ENCODE data around the gene HOPX.

The HOPX gene

GRCh38 chr4:56626963-56627362 lies 54.1 kb downstream of the HOPX start:
- TF ChIP-seq POLR2AphosphoS5 (IDR thresholded peaks at IDR 0.05; ENCODE audit: low read depth, low read length): no peak
- TF ChIP-seq TAF1 (IDR thresholded peaks at IDR 0.05; ENCODE audit: borderline replicate concordance, insufficient read depth, low read length): no peak
- no peak for TF ChIP-seq SIN3A (IDR thresholded peaks at IDR 0.05; ENCODE audit: borderline replicate concordance, insufficient read depth, low read length)
- no peak for TF ChIP-seq REST (IDR thresholded peaks at IDR 0.05; ENCODE audit: insufficient read depth in 1 of 2, low read depth in 2 of 2, low read length in 2 of 2)
- no peak for TF ChIP-seq FOXP2 (optimal IDR thresholded peaks at IDR 0.05; ENCODE audit: borderline replicate concordance, extremely low read depth, extremely low read length, insufficient read depth)

GRCh38 chr4:56626420-56626819 lies 54.7 kb downstream of the HOPX start:
- TF ChIP-seq SIN3A (IDR thresholded peaks at IDR 0.05; ENCODE audit: borderline replicate concordance, insufficient read depth, low read length): no peak
- no peak for TF ChIP-seq TAF1 (IDR thresholded peaks at IDR 0.05; ENCODE audit: borderline replicate concordance, insufficient read depth, low read length)
- TF ChIP-seq REST (IDR thresholded peaks at IDR 0.05; ENCODE audit: insufficient read depth in 1 of 2, low read depth in 2 of 2, low read length in 2 of 2): no peak
- TF ChIP-seq POLR2AphosphoS5 (IDR thresholded peaks at IDR 0.05; ENCODE audit: low read depth, low read length): no peak
- TF ChIP-seq FOXP2 (optimal IDR thresholded peaks at IDR 0.05; ENCODE audit: borderline replicate concordance, extremely low read depth, extremely low read length, insufficient read depth): no peak

GRCh38 chr4:56622176-56622575 lies 58.9 kb downstream of the HOPX start:
- no peak for TF ChIP-seq REST (IDR thresholded peaks at IDR 0.05; ENCODE audit: insufficient read depth in 1 of 2, low read depth in 2 of 2, low read length in 2 of 2)
- no peak for TF ChIP-seq TAF1 (IDR thresholded peaks at IDR 0.05; ENCODE audit: borderline replicate concordance, insufficient read depth, low read length)
- no peak for TF ChIP-seq FOXP2 (optimal IDR thresholded peaks at IDR 0.05; ENCODE audit: borderline replicate concordance, extremely low read depth, extremely low read length, insufficient read depth)
- no peak for TF ChIP-seq POLR2AphosphoS5 (IDR thresholded peaks at IDR 0.05; ENCODE audit: low read depth, low read length)
- TF ChIP-seq SIN3A (IDR thresholded peaks at IDR 0.05; ENCODE audit: borderline replicate concordance, insufficient read depth, low read length): no peak

GRCh38 chr4:56619816-56620215 lies 61.3 kb downstream of the HOPX start:
- no peak for TF ChIP-seq FOXP2 (optimal IDR thresholded peaks at IDR 0.05; ENCODE audit: borderline replicate concordance, extremely low read depth, extremely low read length, insufficient read depth)
- TF ChIP-seq REST (IDR thresholded peaks at IDR 0.05; ENCODE audit: insufficient read depth in 1 of 2, low read depth in 2 of 2, low read length in 2 of 2): no peak
- no peak for TF ChIP-seq POLR2AphosphoS5 (IDR thresholded peaks at IDR 0.05; ENCODE audit: low read depth, low read length)
- no peak for TF ChIP-seq TAF1 (IDR thresholded peaks at IDR 0.05; ENCODE audit: borderline replicate concordance, insufficient read depth, low read length)
- TF ChIP-seq SIN3A (IDR thresholded peaks at IDR 0.05; ENCODE audit: borderline replicate concordance, insufficient read depth, low read length): no peak

GRCh38 chr4:56619160-56619559 lies 61.9 kb downstream of the HOPX start:
- TF ChIP-seq REST (IDR thresholded peaks at IDR 0.05; ENCODE audit: insufficient read depth in 1 of 2, low read depth in 2 of 2, low read length in 2 of 2) (no peak), FOXP2 (optimal IDR thresholded peaks at IDR 0.05; ENCODE audit: borderline replicate concordance, extremely low read depth, extremely low read length, insufficient read depth) (no peak), TAF1 (IDR thresholded peaks at IDR 0.05; ENCODE audit: borderline replicate concordance, insufficient read depth, low read length) (no peak), SIN3A (IDR thresholded peaks at IDR 0.05; ENCODE audit: borderline replicate concordance, insufficient read depth, low read length) (no peak), POLR2AphosphoS5 (IDR thresholded peaks at IDR 0.05; ENCODE audit: low read depth, low read length) (no peak)
